Measurements from ENCODE around the gene ZNF76. TPM values are rescaled to one million over a fixed set of nuclear protein-coding genes. Genes with fewer than 3 reads are reported as not detected.

ZNF76 gene
- total and polyA plus RNA-seq, 4 donors: 27.6 to 38.7 (median 33.5) TPM

- no peak for DNase-seq
- Histone ChIP-seq H3K9ac (ENCODE audit: insufficient read depth in 1 of 2, low read length in 2 of 2) (no peak overlapping the region), H3K27ac (ENCODE audit: low read depth in 1 of 2, low read length in 1 of 2) (no peak overlapping the region), H3K9me3 (ENCODE audit: control insufficient read depth in 4 of 4, insufficient read depth in 3 of 4, low read length in 3 of 4) (peaks cover 0 to 2% (median 0%) of the 10 kb centered on the region in 4 donors), H3K27me3 (ENCODE audit: control insufficient read depth in 3 of 3, insufficient read depth in 3 of 3, low read length in 2 of 3) (no peaks in the 10 kb centered on the region), H3K4me3 (no peak overlapping the region), H3K4me1 (ENCODE audit: control insufficient read depth in 5 of 5, insufficient read depth in 5 of 5, low read length in 5 of 5) (peaks cover 0 to 3% (median 0%) of the 10 kb centered on the region in 5 donors), H3K36me3 (ENCODE audit: control insufficient read depth in 4 of 4, insufficient read depth in 4 of 4, low read length in 4 of 4) (peaks cover 0 to 13% (median 5%) of the 10 kb centered on the region in 4 donors)
- TF ChIP-seq CTCF (IDR thresholded peaks at IDR 0.05; ENCODE audit: control extremely low read depth, extremely low read depth): no peak
- 48 to 54% methylated on average over 3 of the region's 3 CpGs for WGBS, 2 donors
- no peak for ATAC-seq (ENCODE audit: insufficient read depth, low FRiP score)
Observed at GRCh38 chr6:35248300-35248699, 11.2 kb upstream of the ZNF76 start.

DNA sequence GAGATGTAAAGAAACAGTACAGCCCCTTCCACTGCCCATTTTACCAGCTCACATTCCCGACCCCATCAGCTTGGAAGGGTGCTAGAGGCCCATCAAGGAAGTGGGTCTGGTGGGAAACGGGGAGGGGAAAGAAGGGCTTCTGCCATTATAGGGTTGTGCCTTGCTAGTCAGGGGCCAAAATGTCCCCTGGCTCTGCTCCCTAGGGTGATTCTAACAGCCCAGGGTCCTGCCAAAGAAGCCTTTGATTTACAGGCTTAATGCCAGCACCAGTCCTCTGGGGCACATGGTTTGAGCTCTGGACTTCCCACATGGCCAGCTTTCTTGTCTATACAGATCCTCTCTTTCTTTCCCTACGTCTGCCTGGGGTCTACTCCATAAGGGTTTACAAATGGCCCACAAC, 10.6 kb upstream of the ZNF76 start:
- DNase-seq: no peak
- no peak for TF ChIP-seq CTCF (IDR thresholded peaks at IDR 0.05; ENCODE audit: control extremely low read depth, extremely low read depth)

DNA sequence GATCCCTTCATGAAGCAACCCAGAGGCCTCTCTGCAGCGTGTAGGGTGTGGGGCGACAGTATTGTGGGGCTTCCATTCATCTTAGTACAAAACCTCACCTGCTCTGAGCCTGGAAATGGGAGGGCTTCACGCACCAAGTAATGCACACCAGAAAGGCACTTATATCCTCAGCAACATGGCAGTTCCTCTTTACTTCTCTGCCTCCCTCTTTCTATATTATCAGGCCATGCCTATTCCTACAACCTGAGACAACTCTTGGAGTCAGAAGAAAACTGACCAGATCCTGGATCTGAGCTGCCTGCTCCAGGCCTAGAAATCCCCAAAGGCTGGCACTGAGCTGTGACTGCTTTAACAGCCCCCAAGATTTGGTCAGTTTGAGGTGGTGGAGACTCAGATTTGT, 7.6 kb upstream of the ZNF76 start:
- Histone ChIP-seq H3K9me3 (ENCODE audit: control insufficient read depth in 4 of 4, insufficient read depth in 3 of 4, low read length in 3 of 4) (peaks cover 0 to 2% (median 0%) of the 10 kb centered on the region in 4 donors), H3K27ac (ENCODE audit: low read depth in 1 of 2, low read length in 1 of 2) (no peak overlapping the region), H3K27me3 (ENCODE audit: control insufficient read depth in 3 of 3, insufficient read depth in 3 of 3, low read length in 2 of 3) (no peaks in the 10 kb centered on the region), H3K4me3 (no peak overlapping the region), H3K4me1 (ENCODE audit: control insufficient read depth in 5 of 5, insufficient read depth in 5 of 5, low read length in 5 of 5) (peaks cover 0 to 3% (median 0%) of the 10 kb centered on the region in 5 donors), H3K9ac (ENCODE audit: insufficient read depth in 1 of 2, low read length in 2 of 2) (no peak overlapping the region), H3K36me3 (ENCODE audit: control insufficient read depth in 4 of 4, insufficient read depth in 4 of 4, low read length in 4 of 4) (peaks cover 0 to 7% (median 3%) of the 10 kb centered on the region in 4 donors)
- no peak for DNase-seq
- no peak for TF ChIP-seq CTCF (IDR thresholded peaks at IDR 0.05; ENCODE audit: control extremely low read depth, extremely low read depth)
- ATAC-seq (ENCODE audit: insufficient read depth, low FRiP score): no peak
- 96% methylated on average over 3 of the region's 3 CpGs for WGBS, 2 donors

More for the DNA sequence above, 10.6 kb upstream of the ZNF76 start:
- H3K4me3 ChIP-seq: no peak overlapping the region
- H3K9me3 ChIP-seq (ENCODE audit: control insufficient read depth in 4 of 4, insufficient read depth in 3 of 4, low read length in 3 of 4): peaks cover 0 to 2% (median 0%) of the 10 kb centered on the region in 4 donors
- H3K27me3 ChIP-seq (ENCODE audit: control insufficient read depth in 3 of 3, insufficient read depth in 3 of 3, low read length in 2 of 3): no peaks in the 10 kb centered on the region
- no peak for ATAC-seq (ENCODE audit: insufficient read depth, low FRiP score)
- H3K9ac ChIP-seq (ENCODE audit: insufficient read depth in 1 of 2, low read length in 2 of 2): no peak overlapping the region
- 79 to 90% methylated on average over 3 of the region's 3 CpGs for WGBS, 2 donors
- H3K36me3 ChIP-seq (ENCODE audit: control insufficient read depth in 4 of 4, insufficient read depth in 4 of 4, low read length in 4 of 4): peaks cover 2 to 15% (median 5%) of the 10 kb centered on the region in 4 donors
- H3K4me1 ChIP-seq (ENCODE audit: control insufficient read depth in 5 of 5, insufficient read depth in 5 of 5, low read length in 5 of 5): peaks cover 0 to 3% (median 0%) of the 10 kb centered on the region in 5 donors
- H3K27ac ChIP-seq (ENCODE audit: low read depth in 1 of 2, low read length in 1 of 2): no peak overlapping the region

- peaks cover 0 to 2% (median 0%) of the 10 kb centered on the region in 4 donors for H3K9me3 ChIP-seq (ENCODE audit: control insufficient read depth in 4 of 4, insufficient read depth in 3 of 4, low read length in 3 of 4)
- no peak overlapping the region for H3K9ac ChIP-seq (ENCODE audit: insufficient read depth in 1 of 2, low read length in 2 of 2)
- no peak overlapping the region for H3K27ac ChIP-seq (ENCODE audit: low read depth in 1 of 2, low read length in 1 of 2)
- H3K4me1 ChIP-seq (ENCODE audit: control insufficient read depth in 5 of 5, insufficient read depth in 5 of 5, low read length in 5 of 5): peaks cover 0 to 7% (median 1%) of the 10 kb centered on the region in 5 donors
- no peak for TF ChIP-seq CTCF (IDR thresholded peaks at IDR 0.05; ENCODE audit: control extremely low read depth, extremely low read depth)
- DNase-seq: no peak
- ATAC-seq (ENCODE audit: insufficient read depth, low FRiP score): no peak
- 90 to 93% methylated on average over 1 of the region's 1 CpG for WGBS, 2 donors
- no peak overlapping the region for H3K4me3 ChIP-seq
- H3K36me3 ChIP-seq (ENCODE audit: control insufficient read depth in 4 of 4, insufficient read depth in 4 of 4, low read length in 4 of 4): peaks cover 0 to 6% (median 3%) of the 10 kb centered on the region in 4 donors
- no peaks in the 10 kb centered on the region for H3K27me3 ChIP-seq (ENCODE audit: control insufficient read depth in 3 of 3, insufficient read depth in 3 of 3, low read length in 2 of 3)
Observed at GRCh38 chr6:35253249-35253648, 6.3 kb upstream of the ZNF76 start.

Measured in lung (tissue), 12 donors.